ENCODE results near the gene CLCN1. TPM values are rescaled to one million over a fixed set of nuclear protein-coding genes. Genes with fewer than 3 reads are reported as not detected.

Gene CLCN1
- total RNA-seq, 2 experiments from 2014 or later: not detected

- CTCF ChIA-PET: interaction anchor here (0.5 to 4.1 kb wide), 18 partner anchors 10 to 546 kb away, joined by 3 to 23 read pairs (median 4); no protein-coding TSS in a partner anchor
- intact Hi-C loops (cut with micrococcal nuclease): loop anchor here (1.0 to 2.0 kb wide), 3 partner anchors 17 to 71 kb away; partner anchors contain the start of genes FAM131B and ZYX
- DNase-seq: peak; percentile 78
- Mint-ChIP-seq H3K27ac (no peak overlapping the region), H3K36me3 (ENCODE audit: low read depth) (no peaks in the 10 kb centered on the region), H3K4me3 (peak overlapping the region; percentile 72), H3K9me3 (no peaks in the 10 kb centered on the region), H3K27me3 (ENCODE audit: low read depth) (peaks cover 2% of the 10 kb centered on the region), H3K4me1 (ENCODE audit: low read depth) (peaks cover 8% of the 10 kb centered on the region)
Observed at GRCh38 chr7:143345428-143345900, 29.6 kb downstream of the CLCN1 start.

DNA sequence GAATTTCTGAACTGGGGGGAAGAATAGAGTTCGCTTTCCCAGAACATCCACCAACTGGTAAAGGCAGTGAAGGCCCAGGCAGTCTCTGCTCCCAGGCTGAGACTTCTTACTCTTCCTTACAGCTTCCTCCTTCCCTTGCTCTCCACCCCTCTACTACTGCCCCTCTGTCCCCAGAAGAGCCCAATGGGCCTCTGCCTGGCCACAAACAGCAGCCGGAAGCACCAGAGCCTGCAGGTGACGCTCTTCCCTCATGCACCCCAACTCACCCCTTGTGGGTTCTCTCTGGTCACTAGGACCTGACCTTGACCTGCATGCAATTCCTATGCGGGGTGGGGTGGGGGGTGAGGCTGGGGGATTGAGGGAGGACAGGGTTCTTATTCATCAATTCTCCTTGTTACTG lies 30.1 kb downstream of the CLCN1 start:
- no peaks in the 10 kb centered on the region for H3K36me3 Mint-ChIP-seq (ENCODE audit: low read depth)
- DNase-seq: no peak
- H3K4me1 Mint-ChIP-seq (ENCODE audit: low read depth): peaks cover 8% of the 10 kb centered on the region
- H3K9me3 Mint-ChIP-seq: no peaks in the 10 kb centered on the region
- CTCF ChIA-PET: interaction anchor here (0.5 to 4.1 kb wide), 16 partner anchors 10 to 546 kb away, joined by 3 to 23 read pairs (median 4); no protein-coding TSS in a partner anchor
- H3K4me3 Mint-ChIP-seq: peak overlapping the region; percentile 72
- no peak overlapping the region for H3K27ac Mint-ChIP-seq
- intact Hi-C loops (cut with micrococcal nuclease): loop anchor here (2.0 kb wide), 1 partner anchor 13 kb away; no protein-coding TSS in a partner anchor
- H3K27me3 Mint-ChIP-seq (ENCODE audit: low read depth): peaks cover 2% of the 10 kb centered on the region

DNA sequence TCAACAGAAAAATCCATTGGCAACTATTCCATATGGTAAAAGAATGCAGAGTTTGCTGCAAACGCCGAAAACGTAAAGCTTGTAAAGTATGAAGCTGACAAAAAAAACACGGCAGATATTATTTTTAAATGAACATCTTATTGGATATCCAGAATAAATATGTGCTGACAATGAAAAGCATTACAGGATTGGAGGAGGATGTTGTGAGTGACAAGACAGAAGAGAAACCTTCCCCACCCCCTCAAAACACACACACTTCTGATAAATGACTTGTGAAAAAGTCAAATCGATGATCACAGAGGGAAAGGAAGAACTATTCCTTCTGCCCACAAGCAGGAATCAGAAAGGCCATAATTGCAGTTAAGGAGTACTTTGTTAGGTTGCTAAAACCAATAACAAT lies 32.0 kb downstream of the CLCN1 start:
- Mint-ChIP-seq H3K4me1 (ENCODE audit: low read depth) (peaks cover 8% of the 10 kb centered on the region), H3K4me3 (no peak overlapping the region), H3K9me3 (no peaks in the 10 kb centered on the region), H3K36me3 (ENCODE audit: low read depth) (no peaks in the 10 kb centered on the region), H3K27me3 (ENCODE audit: low read depth) (peaks cover 2% of the 10 kb centered on the region), H3K27ac (no peak overlapping the region)
- CTCF ChIA-PET: interaction anchor here (0.8 to 1.9 kb wide), 2 partner anchors 12 to 107 kb away, joined by 3 to 7 read pairs; no protein-coding TSS in a partner anchor
- DNase-seq: no peak
- intact Hi-C loops (cut with micrococcal nuclease): loop anchor here (2.0 kb wide), 1 partner anchor 15 kb away; no protein-coding TSS in a partner anchor

DNA sequence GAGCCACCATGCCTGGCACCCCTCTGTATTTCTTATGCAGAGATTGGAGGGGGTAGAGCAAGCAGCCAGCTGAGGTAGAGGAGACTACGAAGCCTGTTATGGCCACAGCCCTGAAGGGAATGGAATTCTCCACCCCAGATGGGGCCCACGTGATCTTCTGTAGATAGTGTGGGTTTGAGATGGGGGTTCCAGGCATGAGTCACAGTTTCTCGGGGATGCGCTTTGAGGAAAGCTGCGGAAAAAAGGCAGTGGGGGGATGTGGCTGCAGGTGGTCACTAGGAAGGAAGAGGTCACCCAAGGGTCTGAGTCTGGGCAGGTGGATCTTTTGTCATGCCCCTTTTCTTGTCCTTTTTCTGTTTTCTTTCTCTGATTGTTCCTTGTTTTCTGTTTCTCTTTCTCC lies 35.1 kb downstream of the CLCN1 start:
- Mint-ChIP-seq H3K27me3 (ENCODE audit: low read depth) (peaks cover 2% of the 10 kb centered on the region), H3K36me3 (ENCODE audit: low read depth) (no peaks in the 10 kb centered on the region), H3K9me3 (no peaks in the 10 kb centered on the region), H3K27ac (no peak overlapping the region), H3K4me3 (no peak overlapping the region), H3K4me1 (ENCODE audit: low read depth) (no peaks in the 10 kb centered on the region)
- intact Hi-C loops (cut with micrococcal nuclease): no loop called here
- DNase-seq: no peak
- CTCF ChIA-PET: no interaction called here

DNA sequence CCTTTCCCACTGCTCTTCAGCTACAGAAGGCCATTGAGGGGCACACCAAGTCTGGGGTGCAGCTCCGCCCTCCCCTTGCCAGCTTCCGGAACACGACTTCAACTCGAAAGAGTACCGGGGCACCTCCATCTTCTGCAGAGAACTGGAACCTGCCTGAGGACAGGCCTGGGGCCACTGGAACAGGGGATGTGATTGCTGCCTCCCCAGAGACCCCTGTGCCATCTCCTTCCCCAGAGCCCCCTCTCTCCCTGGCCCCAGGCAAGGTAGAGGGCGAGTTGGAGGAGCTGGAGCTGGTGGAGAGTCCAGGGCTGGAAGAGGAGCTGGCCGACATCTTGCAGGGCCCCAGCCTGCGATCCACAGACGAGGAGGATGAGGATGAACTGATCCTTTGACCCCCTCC lies 35.7 kb downstream of the CLCN1 start:
- Mint-ChIP-seq H3K27ac (no peak overlapping the region), H3K4me1 (ENCODE audit: low read depth) (no peaks in the 10 kb centered on the region), H3K27me3 (ENCODE audit: low read depth) (peaks cover 2% of the 10 kb centered on the region), H3K4me3 (no peak overlapping the region), H3K9me3 (no peaks in the 10 kb centered on the region), H3K36me3 (ENCODE audit: low read depth) (no peaks in the 10 kb centered on the region)
- intact Hi-C loops (cut with micrococcal nuclease): no loop called here
- CTCF ChIA-PET: no interaction called here
- DNase-seq: no peak

DNA sequence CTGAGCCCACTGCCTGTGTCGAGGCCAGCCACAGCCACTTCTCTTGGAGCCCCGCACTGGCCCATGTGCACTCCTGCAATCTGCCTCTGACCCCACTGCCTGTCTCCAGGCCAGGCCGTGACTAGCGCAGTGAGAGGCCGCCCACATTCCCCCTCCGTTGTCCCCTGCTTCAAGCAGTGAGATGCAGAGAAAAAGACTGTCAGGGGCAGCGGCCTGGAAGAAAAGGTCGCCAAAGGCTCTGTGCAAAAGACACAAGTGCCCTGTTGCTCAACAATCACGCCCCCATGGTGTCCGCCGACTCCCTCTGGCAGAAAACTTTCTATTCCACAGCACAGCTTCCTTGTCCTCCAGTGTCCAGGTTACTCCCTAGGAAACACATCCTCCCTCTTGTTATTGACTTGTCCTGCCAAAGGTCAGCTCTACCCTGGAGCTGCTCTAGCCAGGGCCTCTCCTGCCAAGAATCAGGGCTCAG lies 36.7 kb downstream of the CLCN1 start:
- H3K27me3 Mint-ChIP-seq (ENCODE audit: low read depth): no peaks in the 10 kb centered on the region
- H3K36me3 Mint-ChIP-seq (ENCODE audit: low read depth): no peaks in the 10 kb centered on the region
- no peak for DNase-seq
- no peaks in the 10 kb centered on the region for H3K4me1 Mint-ChIP-seq (ENCODE audit: low read depth)
- H3K27ac Mint-ChIP-seq: no peak overlapping the region
- H3K9me3 Mint-ChIP-seq: no peaks in the 10 kb centered on the region
- CTCF ChIA-PET: no interaction called here
- no peak overlapping the region for H3K4me3 Mint-ChIP-seq
- intact Hi-C loops (cut with micrococcal nuclease): no loop called here

GRCh38 chr7:143354376-143354775 lies 38.5 kb downstream of the CLCN1 start:
- no peak overlapping the region for H3K4me3 Mint-ChIP-seq
- CTCF ChIA-PET: interaction anchor here (1.1 to 1.2 kb wide), 2 partner anchors 55 to 114 kb away, joined by 3 to 4 read pairs; no protein-coding TSS in a partner anchor
- intact Hi-C loops (cut with micrococcal nuclease): no loop called here
- H3K4me1 Mint-ChIP-seq (ENCODE audit: low read depth): no peaks in the 10 kb centered on the region
- no peaks in the 10 kb centered on the region for H3K27me3 Mint-ChIP-seq (ENCODE audit: low read depth)
- H3K27ac Mint-ChIP-seq: no peak overlapping the region
- no peak for DNase-seq
- no peaks in the 10 kb centered on the region for H3K36me3 Mint-ChIP-seq (ENCODE audit: low read depth)
- H3K9me3 Mint-ChIP-seq: no peaks in the 10 kb centered on the region

DNA sequence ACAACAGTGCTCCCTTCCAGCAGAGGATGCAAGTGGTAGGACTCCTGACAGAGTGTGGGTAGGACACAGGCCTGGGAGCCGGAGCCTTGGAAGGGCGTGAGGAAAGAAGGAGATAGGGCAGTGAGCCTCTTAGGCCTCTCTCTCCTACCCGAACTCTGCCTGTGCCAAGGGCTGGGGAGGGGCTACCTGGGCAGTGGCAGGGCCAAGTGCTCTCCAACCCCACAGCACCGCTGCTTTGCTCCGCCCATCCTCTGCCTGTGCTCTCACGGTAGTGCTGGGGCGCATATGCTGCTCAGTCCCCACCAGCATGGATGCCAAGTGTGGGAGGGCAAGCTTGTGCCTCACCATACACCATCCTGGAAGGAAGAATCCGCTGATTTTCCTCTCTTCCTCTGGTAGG lies 39.1 kb downstream of the CLCN1 start:
- Mint-ChIP-seq H3K27me3 (ENCODE audit: low read depth) (no peaks in the 10 kb centered on the region), H3K27ac (no peak overlapping the region), H3K4me1 (ENCODE audit: low read depth) (no peaks in the 10 kb centered on the region), H3K4me3 (no peak overlapping the region), H3K36me3 (ENCODE audit: low read depth) (no peaks in the 10 kb centered on the region), H3K9me3 (no peaks in the 10 kb centered on the region)
- DNase-seq: no peak
- intact Hi-C loops (cut with micrococcal nuclease): no loop called here
- CTCF ChIA-PET: interaction anchor here (1.1 to 1.8 kb wide), 2 partner anchors 10 to 114 kb away, joined by 4 to 6 read pairs; no protein-coding TSS in a partner anchor

- no peaks in the 10 kb centered on the region for H3K36me3 Mint-ChIP-seq (ENCODE audit: low read depth)
- H3K27ac Mint-ChIP-seq: no peak overlapping the region
- no peak for DNase-seq
- H3K4me1 Mint-ChIP-seq (ENCODE audit: low read depth): no peaks in the 10 kb centered on the region
- intact Hi-C loops (cut with micrococcal nuclease): no loop called here
- H3K9me3 Mint-ChIP-seq: no peaks in the 10 kb centered on the region
- H3K27me3 Mint-ChIP-seq (ENCODE audit: low read depth): peaks cover 2% of the 10 kb centered on the region
- CTCF ChIA-PET: interaction anchor here (0.7 to 1.8 kb wide), 6 partner anchors 10 to 115 kb away, joined by 3 to 6 read pairs (median 4); no protein-coding TSS in a partner anchor
- no peak overlapping the region for H3K4me3 Mint-ChIP-seq
Observed at GRCh38 chr7:143355450-143356385, 39.8 kb downstream of the CLCN1 start.

- Mint-ChIP-seq H3K4me3 (no peak overlapping the region), H3K36me3 (ENCODE audit: low read depth) (no peaks in the 10 kb centered on the region), H3K27ac (no peak overlapping the region)
Observed at GRCh38 chr7:143356414-143357050, 40.6 kb downstream of the CLCN1 start.

DNA sequence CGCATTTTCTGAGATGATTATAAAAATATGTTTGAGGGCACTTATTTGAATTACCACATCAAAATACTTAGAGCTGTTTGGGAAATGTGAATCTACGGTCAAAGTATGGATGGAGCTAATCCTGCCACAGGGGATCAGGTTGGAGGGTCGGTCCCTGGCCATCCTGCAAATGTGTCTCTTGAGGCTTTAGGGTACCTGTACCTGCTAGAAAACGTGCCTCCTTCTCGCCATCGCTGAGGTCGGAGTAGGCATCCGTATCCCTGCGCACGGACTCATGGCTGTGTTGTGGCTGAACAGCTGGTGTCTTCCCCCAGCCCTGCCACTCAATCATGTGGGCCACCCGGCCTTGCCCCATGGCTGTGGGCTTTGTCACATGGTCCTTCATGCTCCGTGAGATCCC lies 42.7 kb downstream of the CLCN1 start:
- CTCF ChIA-PET: no interaction called here
- no peak overlapping the region for H3K4me3 Mint-ChIP-seq
- peaks cover 12% of the 10 kb centered on the region for H3K27me3 Mint-ChIP-seq (ENCODE audit: low read depth)
- no peak overlapping the region for H3K27ac Mint-ChIP-seq
- no peaks in the 10 kb centered on the region for H3K36me3 Mint-ChIP-seq (ENCODE audit: low read depth)
- intact Hi-C loops (cut with micrococcal nuclease): no loop called here
- no peaks in the 10 kb centered on the region for H3K9me3 Mint-ChIP-seq
- peaks cover 4% of the 10 kb centered on the region for H3K4me1 Mint-ChIP-seq (ENCODE audit: low read depth)
- DNase-seq: no peak

More at GRCh38 chr7:143356414-143357050, 40.6 kb downstream of the CLCN1 start:
- H3K4me1 Mint-ChIP-seq (ENCODE audit: low read depth): no peaks in the 10 kb centered on the region
- CTCF ChIA-PET: interaction anchor here (1.1 to 1.8 kb wide), 4 partner anchors 11 to 116 kb away, joined by 3 to 6 read pairs (median 4); no protein-coding TSS in a partner anchor
- intact Hi-C loops (cut with micrococcal nuclease): no loop called here
- no peak for DNase-seq
- H3K9me3 Mint-ChIP-seq: no peaks in the 10 kb centered on the region
- H3K27me3 Mint-ChIP-seq (ENCODE audit: low read depth): peaks cover 5% of the 10 kb centered on the region

GRCh38 chr7:143359771-143360353 lies 44.0 kb downstream of the CLCN1 start:
- H3K27me3 Mint-ChIP-seq (ENCODE audit: low read depth): peaks cover 21% of the 10 kb centered on the region
- peaks cover 4% of the 10 kb centered on the region for H3K4me1 Mint-ChIP-seq (ENCODE audit: low read depth)
- CTCF ChIA-PET: no interaction called here
- no peak overlapping the region for H3K4me3 Mint-ChIP-seq
- H3K36me3 Mint-ChIP-seq (ENCODE audit: low read depth): no peaks in the 10 kb centered on the region
- no peaks in the 10 kb centered on the region for H3K9me3 Mint-ChIP-seq
- no peak overlapping the region for H3K27ac Mint-ChIP-seq
- DNase-seq: no peak
- intact Hi-C loops (cut with micrococcal nuclease): no loop called here
